Left colon (tissue), 2 donors: Measurements from ENCODE around the gene BPIFB6. TPM values are rescaled to one million over a fixed set of nuclear protein-coding genes. Genes with fewer than 3 reads are reported as not detected.

Experiments
- ATAC-seq: fragments of 200-7000 bp; cut with Tn5 transposase; one replicate; pipeline ENCODE4 v1.9.1; 2020; ENCODE audit warnings: mild to moderate bottlenecking, moderate library complexity
- DNase-seq, 2 donors: peaks; one replicate each; pipeline ENCODE4 v3.0.0-alpha.2; 2020
- intact Hi-C, 2 donors: fragments of 100-400 bp; cut with DNase I in 1 of 2; cut with micrococcal nuclease in 1 of 2; formaldehyde crosslinking; loops; one replicate each; pipeline versions ENCODE4 v1.11.2 to v1.14.0; 2022; cut with DNase I, micrococcal nuclease
- total RNA-seq, 2 donors: library from RNA; stranded (reverse); fragmentation: NEBNext Ultra II Directional; extraction: Animal tissue kit (Norgen Biotek cat#: 25700); gene quantifications; one replicate each; pipeline ENCODE4 v1.2.1, GENCODE V29; 2021
- donor health status: DM: no; HTN: no; CAD: no.
- donor health status: DM: yes; HTN: yes; CAD: no.

Gene BPIFB6
- total RNA-seq, 2 donors from 2014 or later, result not detected

GRCh38 chr20:33013701-33014326 is 17.6 kb upstream of the BPIFB6 start:
- ATAC-seq (no peak), DNase-seq (no peak)
- intact Hi-C loops, result no loop called here

DNA sequence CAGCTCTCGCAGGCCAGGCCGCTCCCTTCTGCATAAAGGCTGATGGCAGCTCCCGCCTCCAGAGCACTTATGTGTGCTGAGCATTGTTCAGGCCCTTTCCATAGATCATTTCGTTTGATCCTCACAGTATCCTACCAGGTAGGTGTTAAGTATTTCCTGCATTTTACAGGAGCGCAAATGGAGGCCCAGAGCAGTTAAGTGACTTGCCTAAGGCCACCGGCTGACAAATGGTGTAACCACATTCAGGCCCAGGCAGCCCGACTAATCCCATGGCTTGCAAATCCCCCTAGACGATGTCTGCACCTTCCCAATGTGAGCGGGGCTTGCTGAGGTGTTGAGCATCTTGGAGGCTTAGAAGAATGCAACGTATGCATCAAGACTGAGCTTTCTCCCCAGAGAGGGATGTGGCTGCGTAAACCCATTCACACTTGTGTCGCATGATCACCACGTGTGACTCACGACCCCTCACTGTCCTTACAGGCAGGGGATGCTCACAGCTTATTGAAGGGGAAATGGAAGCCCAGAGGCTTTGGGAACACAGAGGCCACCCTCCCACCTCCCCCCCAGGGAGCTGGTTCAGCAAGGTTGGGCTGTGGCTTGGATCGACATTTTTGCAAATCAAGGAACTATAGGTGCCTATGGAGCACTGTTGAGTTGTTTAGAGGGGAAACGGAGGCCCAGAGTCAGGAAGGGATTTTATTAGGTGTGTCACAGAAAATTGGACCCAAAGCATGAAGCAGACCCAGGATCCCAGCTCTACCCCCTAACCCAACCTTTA is 16.9 kb upstream of the BPIFB6 start:
- intact Hi-C loops, result no loop called here
- ATAC-seq (no peak), DNase-seq (no peak)

- no peak for DNase-seq
- intact Hi-C loops, result no loop called here
- ATAC-seq, result no peak
Measured at GRCh38 chr20:33015114-33015484, 16.3 kb upstream of the BPIFB6 start.

GRCh38 chr20:33015700-33016580 is 15.5 kb upstream of the BPIFB6 start:
- ATAC-seq (no peak), DNase-seq (no peak)
- intact Hi-C loops, result no loop called here

- ATAC-seq (no peak), DNase-seq (no peak)
- intact Hi-C loops, result no loop called here
Measured at GRCh38 chr20:33016581-33017109, 14.8 kb upstream of the BPIFB6 start.

DNA sequence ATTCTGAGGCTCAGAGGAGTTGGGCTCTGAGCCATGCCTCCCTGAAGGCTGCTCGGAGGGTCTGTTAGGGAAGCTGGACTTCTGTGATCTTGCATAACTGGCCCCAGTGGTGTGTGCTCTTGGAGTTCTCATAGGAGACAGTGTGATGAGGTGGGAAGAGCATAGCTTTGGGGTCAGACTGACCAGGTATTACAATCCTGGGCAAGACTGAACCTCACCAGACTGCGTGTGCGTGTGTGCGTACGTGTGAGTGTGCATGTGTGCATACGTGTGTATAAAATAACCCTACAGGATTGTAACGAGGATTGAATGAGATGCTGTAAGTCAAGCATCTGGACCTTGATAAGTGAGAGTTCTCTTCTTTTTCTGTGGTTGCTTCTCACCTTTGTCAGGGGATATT is 13.9 kb upstream of the BPIFB6 start:
- no peak for ATAC-seq
- no peak for DNase-seq
- intact Hi-C loops, result no loop called here

GRCh38 chr20:33018169-33018931 is 13.1 kb upstream of the BPIFB6 start:
- ATAC-seq, result no peak
- no peak for DNase-seq
- intact Hi-C loops, result no loop called here

DNA sequence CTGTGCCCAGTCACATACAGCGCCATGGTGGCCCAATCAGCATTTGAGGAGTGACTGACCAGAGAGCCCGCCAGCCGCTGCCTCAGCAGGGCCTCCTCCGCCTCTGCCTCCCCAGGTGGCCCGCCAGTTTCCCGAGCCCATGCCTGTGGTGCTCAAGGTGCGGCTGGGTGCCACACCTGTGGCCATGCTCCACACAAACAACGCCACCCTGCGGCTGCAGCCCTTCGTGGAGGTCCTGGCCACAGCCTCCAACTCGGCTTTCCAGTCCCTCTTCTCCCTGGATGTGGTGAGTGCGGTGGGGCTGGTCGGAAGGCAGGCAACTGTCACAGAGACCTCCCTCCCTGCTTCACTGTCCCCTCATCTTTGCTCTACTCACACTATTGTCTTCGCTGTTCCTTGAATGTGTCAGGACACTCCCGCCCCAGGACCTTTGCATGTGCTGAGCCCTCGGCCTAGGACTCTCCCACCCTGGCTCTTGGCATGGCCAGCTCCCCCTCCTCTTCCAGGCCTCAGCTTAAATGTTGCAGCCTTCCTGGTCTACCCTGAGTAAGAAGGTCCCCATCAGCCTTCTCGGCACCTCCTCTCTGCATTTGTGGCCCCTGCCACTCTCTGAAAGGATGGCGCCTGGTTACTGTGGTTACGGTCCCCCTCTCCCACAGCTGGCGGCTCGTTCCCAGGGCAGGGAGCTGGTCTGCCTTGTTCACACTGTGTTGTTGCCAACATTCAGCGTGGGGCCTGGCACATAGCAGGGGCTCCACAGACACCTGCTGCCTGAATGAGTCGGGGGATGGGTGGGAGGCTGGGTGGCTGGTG is 11.8 kb upstream of the BPIFB6 start:
- ATAC-seq (no peak), DNase-seq (no peak)
- intact Hi-C loops, result no loop called here

DNA sequence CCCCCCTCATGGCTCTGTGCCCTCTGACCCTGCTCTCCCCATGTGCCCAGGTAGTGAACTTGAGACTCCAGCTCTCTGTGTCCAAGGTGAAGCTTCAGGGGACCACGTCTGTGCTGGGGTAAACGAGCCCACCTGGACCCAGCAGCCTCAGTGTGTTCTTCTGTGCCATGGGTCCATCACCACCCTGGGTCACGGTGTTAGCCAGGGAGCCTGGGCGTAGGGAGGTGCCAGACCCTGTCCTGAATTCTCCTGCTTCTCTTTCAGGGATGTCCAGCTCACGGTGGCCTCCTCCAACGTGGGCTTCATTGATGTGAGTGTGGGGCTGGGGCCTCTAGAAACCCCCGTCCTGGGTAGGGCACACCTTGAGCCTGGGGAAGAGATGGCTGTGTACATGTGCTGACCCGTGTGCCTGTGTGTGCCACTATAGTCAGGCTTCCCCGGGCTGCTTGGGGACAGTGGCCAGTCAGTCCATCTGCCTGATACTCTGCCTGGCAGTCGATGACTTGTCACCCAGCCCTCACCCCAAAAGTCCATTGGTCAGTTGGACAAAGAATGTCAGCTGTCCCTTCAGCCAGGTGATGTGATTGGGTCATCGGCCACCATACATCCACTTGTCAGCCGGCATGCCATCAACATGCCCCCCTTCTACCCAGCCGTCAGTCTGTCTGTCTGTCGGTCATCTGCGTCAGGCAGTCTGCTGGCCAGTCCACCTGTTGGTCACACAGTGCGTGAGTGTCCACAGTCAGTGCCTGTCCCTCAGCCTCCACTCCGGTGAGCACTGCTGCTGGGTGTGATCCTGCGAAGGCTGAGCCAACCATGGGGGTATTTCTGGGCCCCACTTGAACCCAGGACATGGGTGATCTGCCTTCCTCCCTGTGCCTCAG is 10.9 kb upstream of the BPIFB6 start:
- intact Hi-C loops, result no loop called here
- DNase-seq (no peak), ATAC-seq (no peak)

GRCh38 chr20:33021879-33022278 is 9.6 kb upstream of the BPIFB6 start:
- intact Hi-C loops, result no loop called here
- ATAC-seq, result no peak
- DNase-seq, result no peak

DNA sequence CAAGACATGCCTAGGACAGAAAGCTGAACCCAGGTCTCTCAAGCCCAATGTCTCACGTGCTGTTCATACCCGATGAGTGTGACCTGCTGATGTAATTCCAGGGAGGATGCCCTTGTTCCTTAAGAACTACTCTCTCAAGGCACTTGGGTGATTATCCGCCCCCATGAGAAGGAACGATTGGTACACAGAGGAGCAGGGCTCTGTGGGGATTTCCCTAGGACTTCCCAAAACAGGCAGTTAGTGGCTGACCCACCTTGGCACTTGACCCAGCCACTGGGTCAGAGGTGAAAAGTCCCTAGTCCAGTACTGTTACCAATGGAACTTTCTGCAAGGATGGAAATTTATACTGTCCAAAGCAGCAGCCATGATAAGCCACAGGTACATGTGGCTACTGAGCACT is 9.2 kb upstream of the BPIFB6 start:
- DNase-seq (no peak), ATAC-seq (no peak)
- intact Hi-C loops, result no loop called here

GRCh38 chr20:33022694-33023438 is 8.6 kb upstream of the BPIFB6 start:
- ATAC-seq (no peak), DNase-seq (no peak)
- intact Hi-C loops, result no loop called here

GRCh38 chr20:33023439-33024242 is 7.8 kb upstream of the BPIFB6 start:
- DNase-seq, result no peak
- intact Hi-C loops, result no loop called here
- no peak for ATAC-seq

- ATAC-seq, result no peak
- intact Hi-C loops, result no loop called here
- DNase-seq, result no peak
Measured at GRCh38 chr20:33024243-33024560, 7.2 kb upstream of the BPIFB6 start.

DNA sequence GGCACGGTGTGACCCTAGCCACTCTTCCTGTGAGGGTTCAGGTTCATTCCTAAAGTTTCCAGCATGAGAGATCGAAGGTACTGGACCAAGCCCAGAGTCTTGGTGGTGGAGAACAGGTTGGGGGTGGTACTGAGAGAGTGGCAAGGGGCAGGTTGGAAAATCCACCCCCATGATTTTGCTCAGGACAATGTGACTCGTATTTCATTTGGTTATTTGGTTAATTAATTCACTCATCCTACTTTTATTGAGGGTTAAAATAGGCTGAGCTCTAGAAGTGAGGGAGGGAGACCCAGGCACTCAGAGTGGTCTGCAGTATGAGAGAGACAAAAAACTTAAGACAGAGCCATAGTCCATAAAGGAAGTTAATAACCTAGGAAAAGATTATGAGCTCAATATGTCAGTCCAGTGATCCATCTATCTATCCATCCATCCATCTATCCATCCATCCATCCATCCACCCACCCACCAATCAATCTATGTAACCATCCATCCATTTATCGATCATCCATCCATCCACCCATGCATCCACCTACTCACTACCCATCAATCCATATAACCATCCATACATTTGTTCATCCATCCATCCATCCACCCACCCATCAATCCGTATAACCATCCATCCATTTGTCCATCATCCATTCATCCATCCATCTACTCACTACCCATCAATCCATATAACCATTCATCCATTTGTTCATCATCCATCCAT is 6.7 kb upstream of the BPIFB6 start:
- ATAC-seq, result no peak
- intact Hi-C loops, result no loop called here
- no peak for DNase-seq
